Erythroblast (primary cell): ENCODE data around the gene LYPD5.
A peak's percentile ranks its signal among the peaks of the same experiment; 100 is the strongest.

Experiments
- GATA1 ChIP-seq: IDR thresholded peaks from 2 replicates; pipeline ENCODE4 v1.6.1; 2011; ENCODE audit warnings: low read depth, mild to moderate bottlenecking, control low read depth, low read length, moderate library complexity
- POLR2A ChIP-seq: IDR thresholded peaks from 2 replicates; pipeline ENCODE4 v1.6.1; 2011; ENCODE audit warnings: mild to moderate bottlenecking, low read length

GRCh38 chr19:43754503-43755255 lies 47.6 kb downstream of the LYPD5 start, which contains the start of gene SMG9:
- TF ChIP-seq POLR2A (peak; percentile 96), GATA1 (no peak)
